K562 (cell line): Measurements from ENCODE around the gene UBXN11. TPM values are rescaled to one million over a fixed set of nuclear protein-coding genes. Genes with fewer than 3 reads are reported as not detected.

Experiments used
- ASH1L ChIP-seq: fragments of 450-650 bp; IDR thresholded peaks from 2 replicates; pipeline ENCODE4 v1.6.1; 2018; ENCODE audit warnings: borderline replicate concordance, mild to moderate bottlenecking, low read depth; ENCODE audit not compliant: partially characterized antibody
- BRD9 ChIP-seq: fragments of 450-650 bp; IDR thresholded peaks from 2 replicates; pipeline ENCODE4 v1.6.1; 2018; ENCODE audit warnings: low read depth; ENCODE audit not compliant: partially characterized antibody
- FOXK2 ChIP-seq, 2 experiments: fragments of 450-650 bp; IDR thresholded peaks in 1 of 2; conservative IDR thresholded peaks in 1 of 2; 2 replicates each; pipeline ENCODE4 v1.6.1; 2016; ENCODE audit warnings: low read depth in 2 of 2, mild to moderate bottlenecking in 1 of 2
- GTF2A2 ChIP-seq: IDR thresholded peaks from 2 replicates; pipeline ENCODE4 v1.6.1; 2016; ENCODE audit warnings: mild to moderate bottlenecking, missing genetic modification characterization, missing compliant biosample characterization
- KDM4B ChIP-seq, 2 experiments: fragments of 450-650 bp in 1 of 2; sonication (generic) in 1 of 2; IDR thresholded peaks; 2 replicates each; pipeline ENCODE4 v1.6.1; 2016 to 2017; ENCODE audit warnings: borderline replicate concordance in 2 of 2, antibody characterized with exemption in 1 of 2, low read depth in 1 of 2, mild to moderate bottlenecking in 1 of 2
- MYBL2 ChIP-seq, 2 experiments: fragments of 450-650 bp in 1 of 2; sonication (generic) in 1 of 2; formaldehyde crosslinking in 1 of 2; IDR thresholded peaks; 2 replicates each; pipeline versions ENCODE4 v1.6.1 to v1.8.1; 2017 to 2022; ENCODE audit warnings: borderline replicate concordance in 1 of 2, inconsistent platforms in 1 of 2, low read depth in 1 of 2, mild to moderate bottlenecking in 1 of 2, missing genetic modification reagents in 1 of 2, moderate library complexity in 1 of 2
- MYNN ChIP-seq, 2 experiments: sonication (generic); formaldehyde crosslinking in 1 of 2; IDR thresholded peaks; 2 replicates each; pipeline versions ENCODE4 v1.5.0 to v1.6.1; 2016 to 2020; ENCODE audit warnings: antibody characterized with exemption in 1 of 2, missing genetic modification reagents in 1 of 2
- STAT5A ChIP-seq: IDR thresholded peaks from 2 replicates; pipeline ENCODE4 v1.6.1; 2012; ENCODE audit warnings: low read length, inconsistent platforms, borderline replicate concordance
- TGIF2 ChIP-seq: sonication (generic); formaldehyde crosslinking; IDR thresholded peaks from 2 replicates; pipeline ENCODE4 v1.8.1; 2022; ENCODE audit warnings: mild to moderate bottlenecking, missing genetic modification reagents, moderate library complexity
- U2AF2 ChIP-seq: fragments of 200-400 bp; formaldehyde crosslinking; optimal IDR thresholded peaks from 2 replicates; pipeline ENCODE3; 2017; ENCODE audit warnings: low read depth, mild to moderate bottlenecking, low read length
- XRCC5 ChIP-seq: fragments of 200-400 bp; formaldehyde crosslinking; IDR thresholded peaks from 2 replicates; pipeline ENCODE4 v1.6.1; 2017; ENCODE audit warnings: low read depth, mild to moderate bottlenecking, low read length
- ZNF143 ChIP-seq: sonication (generic); formaldehyde crosslinking; IDR thresholded peaks from 2 replicates; pipeline ENCODE4 v1.9.0; 2022; ENCODE audit warnings: mild to moderate bottlenecking, missing genetic modification reagents
- ZNF165 ChIP-seq: fragments of 250-450 bp; sonication (Bioruptor Pico); IDR thresholded peaks from 2 replicates; pipeline ENCODE4 v1.4.0; 2020; ENCODE audit warnings: borderline replicate concordance
- ZNF24 ChIP-seq: fragments of 450-650 bp; IDR thresholded peaks from 2 replicates; pipeline ENCODE4 v1.6.1; 2016
- ZZZ3 ChIP-seq: fragments of 450-650 bp; IDR thresholded peaks from 2 replicates; pipeline ENCODE4 v1.6.1; 2016; ENCODE audit warnings: antibody characterized with exemption, mild to moderate bottlenecking, moderate library complexity
- polyA plus RNA-seq, 8 experiments: library from polyadenylated mRNA; depleted of rRNA in 4 of 8; stranded (reverse) in 5 of 8; unstranded in 3 of 8; fragments of >200 nt; fragmentation: Nextera tagmentation in 2 of 8; fragmentation: Illumina TruSeq in 1 of 8; extraction: Ambion mirVana in 2 of 8; extraction: Trizol in 1 of 8; gene quantifications; 2 replicates each; pipeline versions ENCODE4 v1.2.1 to v1.2.3, GENCODE V29; 2011 to 2014; ENCODE audit warnings: inconsistent platforms in 1 of 8, missing spikeins in 1 of 8
- total RNA-seq, 7 experiments: library from RNA; depleted of rRNA in 6 of 7; stranded (reverse); fragments of >200 nt in 6 of 7; fragmentation: Illumina TruSeq in 2 of 7; extraction: Trizol in 2 of 7; gene quantifications; 2 replicates each; pipeline versions ENCODE4 v1.2.1 to v1.2.3, GENCODE V29; 2011 to 2021; ENCODE audit warnings: low replicate concordance in 1 of 7
- TF ChIP-seq, protein P1 (sequence below), 2 experiments: IDR thresholded peaks in 1 of 2; conservative IDR thresholded peaks in 1 of 2; 2 replicates each; pipeline ENCODE4 v1.6.1; 2016; ENCODE audit warnings: low read depth in 2 of 2, mild to moderate bottlenecking in 1 of 2, missing compliant biosample characterization in 1 of 2, missing genetic modification characterization in 1 of 2, moderate library complexity in 1 of 2

UBXN11 gene
- total and polyA plus RNA-seq, 9 of the 15 experiments (the other 6 are each of a cell fraction or from before 2014, with no cell fraction given) = 0.48 to 34.3 (median 11.3) TPM

DNA sequence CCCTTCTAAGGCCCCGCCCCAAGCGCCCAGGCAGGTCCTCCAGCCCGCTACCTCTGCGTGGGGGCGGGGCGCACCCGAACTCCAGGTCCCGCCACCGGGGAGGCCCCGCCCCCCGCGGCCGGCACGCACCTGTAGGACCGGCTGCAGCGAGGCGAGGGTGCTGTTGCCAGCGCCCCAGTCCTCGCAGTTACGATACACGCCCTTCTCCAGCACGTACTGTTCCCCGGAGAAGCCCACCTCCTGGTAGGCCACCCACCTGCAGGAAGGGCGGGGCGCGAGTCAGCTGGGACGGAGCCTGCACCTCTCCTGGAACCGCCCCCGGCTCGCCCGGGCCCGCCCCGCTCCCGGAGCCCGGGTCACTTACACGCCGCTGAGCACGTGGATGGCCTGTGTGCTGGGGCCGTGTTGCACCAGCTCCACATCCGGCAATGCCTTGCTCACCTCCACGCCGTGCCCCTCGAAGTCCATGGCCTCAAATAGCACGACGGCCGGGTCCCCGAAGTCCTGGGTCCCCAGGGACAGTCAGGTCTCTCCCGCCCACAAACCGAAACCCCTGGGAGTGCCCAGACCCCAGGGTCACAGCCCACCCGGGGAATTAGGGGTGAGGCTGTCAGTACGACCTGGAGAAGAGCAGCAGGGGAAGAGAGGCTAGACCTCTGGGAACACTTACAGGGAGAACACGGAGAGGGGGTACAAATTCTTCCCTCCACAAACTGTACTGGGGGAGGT lies 30.2 kb upstream of the UBXN11 start (continued):
- TF ChIP-seq ZNF143 (CRISPR knock-in tag) = peak; percentile 64; the same call in 1 of the 2 replicates
- TF ChIP-seq MYNN (IDR thresholded peaks at IDR 0.05) = no peak
- TF ChIP-seq MYNN (CRISPR knock-in tag; IDR thresholded peaks at IDR 0.05) = no peak
- TF ChIP-seq ASH1L = peak; percentile 42
- no peak for TF ChIP-seq U2AF2
- no peak for TF ChIP-seq MYBL2 (IDR thresholded peaks at IDR 0.05; ENCODE audit: low read depth)
- TF ChIP-seq MYBL2 (CRISPR knock-in tag; IDR thresholded peaks at IDR 0.05; ENCODE audit: borderline replicate concordance) = no peak
- TF ChIP-seq TGIF2 (CRISPR knock-in tag) = peak; percentile 74; the same call in 1 of the 2 replicates
- TF ChIP-seq STAT5A = no peak
- peak; percentile 72 for TF ChIP-seq ZNF24
- TF ChIP-seq XRCC5 = no peak
- TF ChIP-seq ZNF165 (CRISPR knock-in tag) = peak; percentile 86; the same call in 1 of the 2 replicates
- TF ChIP-seq GTF2A2 (tag) = peak; percentile 87
- no peak for TF ChIP-seq ZZZ3
- TF ChIP-seq, protein P1, sequence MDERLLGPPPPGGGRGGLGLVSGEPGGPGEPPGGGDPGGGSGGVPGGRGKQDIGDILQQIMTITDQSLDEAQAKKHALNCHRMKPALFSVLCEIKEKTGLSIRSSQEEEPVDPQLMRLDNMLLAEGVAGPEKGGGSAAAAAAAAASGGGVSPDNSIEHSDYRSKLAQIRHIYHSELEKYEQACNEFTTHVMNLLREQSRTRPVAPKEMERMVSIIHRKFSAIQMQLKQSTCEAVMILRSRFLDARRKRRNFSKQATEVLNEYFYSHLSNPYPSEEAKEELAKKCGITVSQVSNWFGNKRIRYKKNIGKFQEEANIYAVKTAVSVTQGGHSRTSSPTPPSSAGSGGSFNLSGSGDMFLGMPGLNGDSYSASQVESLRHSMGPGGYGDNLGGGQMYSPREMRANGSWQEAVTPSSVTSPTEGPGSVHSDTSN (CRISPR knock-in tag; IDR thresholded peaks at IDR 0.05; ENCODE audit: low read depth) = no peak
- TF ChIP-seq, protein P1 (tag; conservative IDR thresholded peaks at IDR 0.05; ENCODE audit: low read depth) = no peak
- TF ChIP-seq KDM4B (IDR thresholded peaks at IDR 0.05; ENCODE audit: borderline replicate concordance in 2 of 2, low read depth in 1 of 2) = peak in 1 of 2 experiments; percentile 48; a peak in 2 of 4 replicates
- TF ChIP-seq BRD9 = peak; percentile 97
- TF ChIP-seq FOXK2 (conservative IDR thresholded peaks at IDR 0.05 in 1 of 2, IDR thresholded peaks at IDR 0.05 in 1 of 2; ENCODE audit: low read depth in 2 of 2) = peak; percentile 58 to 76; a peak in 3 of 4 replicates
